OCI-LY1 (cell line): ENCODE measurements around the gene FFAR2.

Experiments used
- H2AFZ ChIP-seq: fragments of 200-600 bp; sonication (generic), shearing (Covaris generic); 2 replicates; pipeline ENCODE4 v1.6.0; 2014; ENCODE audit warnings: antibody characterized with exemption, mild to moderate bottlenecking, low read length
- H3F3A ChIP-seq: fragments of 200-600 bp; sonication (generic), shearing (Covaris generic); 2 replicates; pipeline ENCODE4 v1.6.0; 2014; ENCODE audit warnings: mild to moderate bottlenecking, antibody characterized with exemption, low read length, moderate library complexity; ENCODE audit not compliant: insufficient read depth
- H3K27ac ChIP-seq: fragments of 200-600 bp; sonication (generic); 2 replicates; pipeline ENCODE4 v1.5.1; 2014; ENCODE audit warnings: low read length, mixed run types, mild to moderate bottlenecking, low read depth; ENCODE audit not compliant: poor library complexity, severe bottlenecking
- H3K27me3 ChIP-seq: fragments of 200-600 bp; sonication (generic); 2 replicates; pipeline ENCODE4 v1.6.0; 2014; ENCODE audit warnings: antibody characterized with exemption, mild to moderate bottlenecking, low read length, moderate library complexity; ENCODE audit not compliant: insufficient read depth
- H3K36me3 ChIP-seq: fragments of 200-600 bp; sonication (generic); 2 replicates; pipeline ENCODE4 v1.6.1; 2014; ENCODE audit warnings: mild to moderate bottlenecking, antibody characterized with exemption, low read length, moderate library complexity, mixed read lengths; ENCODE audit not compliant: insufficient read depth
- H3K4me1 ChIP-seq: fragments of 200-600 bp; sonication (generic); 2 replicates; pipeline ENCODE4 v1.5.1; 2014; ENCODE audit warnings: mild to moderate bottlenecking, low read length, moderate library complexity; ENCODE audit not compliant: insufficient read depth, severe bottlenecking
- H3K4me2 ChIP-seq: fragments of 200-600 bp; sonication (generic), shearing (Covaris generic); 2 replicates; pipeline ENCODE4 v1.6.1; 2014; ENCODE audit warnings: low read length
- H3K4me3 ChIP-seq: fragments of 200-600 bp; sonication (generic); 2 replicates; pipeline ENCODE4 v1.5.1; 2014; ENCODE audit warnings: low read length, low read depth, mild to moderate bottlenecking, mixed read lengths; ENCODE audit not compliant: poor library complexity, severe bottlenecking
- H3K79me2 ChIP-seq: fragments of 200-600 bp; shearing (Covaris generic); 2 replicates; pipeline ENCODE4 v1.6.1; 2016; ENCODE audit warnings: mixed run types, low read length, mixed read lengths; ENCODE audit not compliant: insufficient read depth
- H3K9ac ChIP-seq: fragments of 200-600 bp; sonication (generic), shearing (Covaris generic); 2 replicates; pipeline ENCODE4 v1.6.1; 2014; ENCODE audit warnings: mild to moderate bottlenecking, low read length, mixed read lengths
- H3K9me2 ChIP-seq: fragments of 200-600 bp; sonication (generic), shearing (Covaris generic); 2 replicates; pipeline ENCODE4 v1.6.1; 2014; ENCODE audit warnings: low read depth, mild to moderate bottlenecking, low read length, mixed read lengths
- H3K9me3 ChIP-seq: fragments of 200-600 bp; shearing (Covaris generic); 2 replicates; pipeline ENCODE4 v1.6.1; 2014; ENCODE audit warnings: low read length, mixed read lengths
- H4K20me1 ChIP-seq: fragments of 200-600 bp; sonication (generic), shearing (Covaris generic); 2 replicates; pipeline ENCODE4 v1.6.0; 2016; ENCODE audit warnings: mild to moderate bottlenecking, low read length; ENCODE audit not compliant: insufficient read depth
- EZH2 ChIP-seq: fragments of 200-600 bp; sonication (generic), shearing (Covaris generic); IDR thresholded peaks from 2 replicates; pipeline ENCODE4 v1.8.0; 2017; ENCODE audit warnings: borderline replicate concordance, mixed run types, mild to moderate bottlenecking, antibody characterized with exemption, low read length, moderate library complexity, mixed read lengths
- TF ChIP-seq, protein P1 (sequence below): fragments of 200-600 bp; sonication (generic), shearing (Covaris generic); IDR thresholded peaks from 2 replicates; pipeline ENCODE4 v1.5.1; 2017; ENCODE audit warnings: mild to moderate bottlenecking, antibody characterized with exemption, low read length, moderate library complexity, mixed read lengths

Gene FFAR2

GRCh38 chr19:35417713-35418534, 30.1 kb upstream of the FFAR2 start:
- Histone ChIP-seq H3K4me2 (no peak overlapping the region), H3K79me2 (no peaks in the 10 kb centered on the region), H3K9me2 (no peaks in the 10 kb centered on the region), H3K27me3 (peaks cover 6% of the 10 kb centered on the region; the same call in 1 of the 2 replicates), H3K9me3 (no peaks in the 10 kb centered on the region), H3K4me3 (no peak overlapping the region), H4K20me1 (no peaks in the 10 kb centered on the region), H3K9ac (no peak overlapping the region), H3K4me1 (no peaks in the 10 kb centered on the region), H2AFZ (no peak overlapping the region), H3F3A (no peaks in the 10 kb centered on the region), H3K27ac (no peak overlapping the region), H3K36me3 (no peaks in the 10 kb centered on the region)
- no peak for TF ChIP-seq EZH2
- TF ChIP-seq, protein P1, sequence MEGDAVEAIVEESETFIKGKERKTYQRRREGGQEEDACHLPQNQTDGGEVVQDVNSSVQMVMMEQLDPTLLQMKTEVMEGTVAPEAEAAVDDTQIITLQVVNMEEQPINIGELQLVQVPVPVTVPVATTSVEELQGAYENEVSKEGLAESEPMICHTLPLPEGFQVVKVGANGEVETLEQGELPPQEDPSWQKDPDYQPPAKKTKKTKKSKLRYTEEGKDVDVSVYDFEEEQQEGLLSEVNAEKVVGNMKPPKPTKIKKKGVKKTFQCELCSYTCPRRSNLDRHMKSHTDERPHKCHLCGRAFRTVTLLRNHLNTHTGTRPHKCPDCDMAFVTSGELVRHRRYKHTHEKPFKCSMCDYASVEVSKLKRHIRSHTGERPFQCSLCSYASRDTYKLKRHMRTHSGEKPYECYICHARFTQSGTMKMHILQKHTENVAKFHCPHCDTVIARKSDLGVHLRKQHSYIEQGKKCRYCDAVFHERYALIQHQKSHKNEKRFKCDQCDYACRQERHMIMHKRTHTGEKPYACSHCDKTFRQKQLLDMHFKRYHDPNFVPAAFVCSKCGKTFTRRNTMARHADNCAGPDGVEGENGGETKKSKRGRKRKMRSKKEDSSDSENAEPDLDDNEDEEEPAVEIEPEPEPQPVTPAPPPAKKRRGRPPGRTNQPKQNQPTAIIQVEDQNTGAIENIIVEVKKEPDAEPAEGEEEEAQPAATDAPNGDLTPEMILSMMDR: no peak

DNA sequence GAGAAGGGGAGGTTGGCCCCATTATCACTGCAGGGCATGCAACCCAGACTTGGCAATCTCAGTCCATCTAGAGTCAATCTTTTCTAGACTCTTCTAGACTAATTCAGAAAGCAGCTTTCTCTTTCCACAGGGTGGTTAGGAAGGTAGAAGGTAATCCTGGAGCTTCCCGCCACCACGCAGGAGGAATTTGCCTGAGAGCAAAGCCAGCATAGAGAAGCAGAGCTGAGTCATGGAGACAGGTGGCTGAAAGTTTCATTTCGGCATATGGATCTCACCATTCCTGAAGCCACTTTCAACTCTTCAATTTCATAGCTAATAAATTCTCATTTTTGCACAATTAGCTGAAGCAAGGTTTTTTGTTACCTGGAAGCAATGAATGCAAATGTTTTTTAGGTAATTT, 29.0 kb upstream of the FFAR2 start:
- H3K36me3 ChIP-seq: no peaks in the 10 kb centered on the region
- H3K79me2 ChIP-seq: no peaks in the 10 kb centered on the region
- no peaks in the 10 kb centered on the region for H3F3A ChIP-seq
- no peak overlapping the region for H2AFZ ChIP-seq
- no peaks in the 10 kb centered on the region for H3K9me3 ChIP-seq
- no peak for TF ChIP-seq EZH2
- TF ChIP-seq, protein P1: no peak
- no peak overlapping the region for H3K27ac ChIP-seq
- no peaks in the 10 kb centered on the region for H3K9me2 ChIP-seq
- H3K4me1 ChIP-seq: no peaks in the 10 kb centered on the region
- no peak overlapping the region for H3K4me2 ChIP-seq
- peaks cover 6% of the 10 kb centered on the region; the same call in 1 of the 2 replicates for H3K27me3 ChIP-seq
- no peaks in the 10 kb centered on the region for H4K20me1 ChIP-seq
- no peak overlapping the region for H3K4me3 ChIP-seq
- H3K9ac ChIP-seq: no peak overlapping the region

DNA sequence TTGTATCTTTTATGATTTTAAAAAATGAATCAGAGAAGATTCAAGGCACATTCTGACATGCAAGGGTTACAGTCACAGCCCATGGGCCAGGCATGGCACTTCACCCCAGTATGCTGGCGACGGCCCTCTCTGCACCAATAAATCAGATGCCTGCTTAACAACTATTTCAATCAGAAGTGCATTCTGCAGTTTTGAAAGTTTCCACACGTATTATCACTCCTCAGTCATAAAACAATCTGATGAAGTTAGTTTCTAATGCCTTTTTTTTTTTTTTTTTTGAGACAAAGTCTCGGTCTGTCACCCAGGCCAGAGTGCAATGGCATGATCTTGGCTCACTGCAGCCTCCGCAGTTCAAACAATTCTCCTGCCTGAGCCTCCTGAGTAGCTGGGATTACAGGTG, 28.3 kb upstream of the FFAR2 start:
- H3K4me2 ChIP-seq: no peak overlapping the region
- H3K27me3 ChIP-seq: no peaks in the 10 kb centered on the region
- no peak overlapping the region for H3K27ac ChIP-seq
- H3K79me2 ChIP-seq: no peaks in the 10 kb centered on the region
- H3K36me3 ChIP-seq: no peaks in the 10 kb centered on the region
- no peaks in the 10 kb centered on the region for H3F3A ChIP-seq
- H3K4me3 ChIP-seq: no peak overlapping the region
- H4K20me1 ChIP-seq: no peaks in the 10 kb centered on the region
- H2AFZ ChIP-seq: no peak overlapping the region
- H3K9ac ChIP-seq: no peak overlapping the region
- H3K9me2 ChIP-seq: no peaks in the 10 kb centered on the region
- no peaks in the 10 kb centered on the region for H3K4me1 ChIP-seq
- H3K9me3 ChIP-seq: no peaks in the 10 kb centered on the region
- TF ChIP-seq, protein P1: no peak
- no peak for TF ChIP-seq EZH2
